ENCODE results near the gene PTCHD1. TPM values are rescaled to one million over a fixed set of nuclear protein-coding genes. Genes with fewer than 3 reads are reported as not detected.

PTCHD1 gene
- total and polyA plus RNA-seq, 9 of the 15 experiments (the other 6 are each of a cell fraction or from before 2014, with no cell fraction given), result not detected

DNA sequence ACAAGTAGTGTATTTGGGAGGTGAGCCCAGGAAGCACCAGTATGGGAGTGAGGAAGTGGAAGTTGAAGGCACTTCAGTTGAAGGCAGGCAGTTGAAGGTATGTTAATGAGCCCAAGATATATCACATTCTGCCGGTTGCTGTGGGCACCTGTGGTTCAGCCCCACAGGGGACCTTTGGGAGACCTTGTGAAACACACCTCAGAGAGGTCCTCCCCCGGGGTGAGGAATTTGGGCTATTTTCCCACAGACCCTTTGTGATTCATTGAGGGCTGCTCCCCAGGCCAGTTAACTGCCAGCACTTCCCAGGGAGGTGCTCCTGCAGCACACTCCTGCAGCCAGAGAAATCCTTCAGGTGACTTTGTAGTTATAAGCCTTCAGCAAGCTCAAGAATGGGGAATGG, 45.9 kb downstream of the PTCHD1 start:
- FAIRE-seq, result no peak

More for the DNA sequence above, 45.9 kb downstream of the PTCHD1 start:
- ChIA-PET POLR2A (no interaction called here), CTCF (ENCODE audit: low intra/inter-chr PET ratio) (no interaction called here)
- in situ Hi-C loops (cut with MboI), result no loop called here
- Histone ChIP-seq H3K4me1 (replicated peaks in 1 of 2; ENCODE audit: control insufficient read depth in 2 of 2, insufficient read depth in 2 of 2, low read length in 2 of 2) (no peaks in the 10 kb centered on the region), H3K9me3 (replicated peaks; ENCODE audit: control insufficient read depth, insufficient read depth, low read depth, low read length) (no peaks in the 10 kb centered on the region), H4K20me1 (replicated peaks; ENCODE audit: control insufficient read depth, insufficient read depth, low read length) (no peaks in the 10 kb centered on the region), H3K9me1 (ENCODE audit: control insufficient read depth, insufficient read depth, low read length) (no peaks in the 10 kb centered on the region), H3K36me3 (ENCODE audit: control insufficient read depth, insufficient read depth, low read length) (no peaks in the 10 kb centered on the region), H3K4me3 (no peak overlapping the region), H3K4me2 (ENCODE audit: insufficient read depth, low read length) (no peak overlapping the region), H3K79me2 (ENCODE audit: control insufficient read depth, insufficient read depth, low read length) (no peaks in the 10 kb centered on the region), H3K27ac (ENCODE audit: extremely low read depth, low read depth, low read length) (no peak overlapping the region), H2AFZ (ENCODE audit: low read depth, low read length) (no peak overlapping the region), H3K27me3 (ENCODE audit: control insufficient read depth in 2 of 2, insufficient read depth in 2 of 2, low read length in 2 of 2) (no peaks in the 10 kb centered on the region), H3K9ac (ENCODE audit: insufficient read depth in 1 of 2, low read depth in 2 of 2, low read length in 2 of 2) (no peak overlapping the region)
- DNase-seq (ENCODE audit: extremely low read depth in 1 of 4, low spot score in 3 of 4), result no peak
- TF ChIP-seq, protein P1, sequence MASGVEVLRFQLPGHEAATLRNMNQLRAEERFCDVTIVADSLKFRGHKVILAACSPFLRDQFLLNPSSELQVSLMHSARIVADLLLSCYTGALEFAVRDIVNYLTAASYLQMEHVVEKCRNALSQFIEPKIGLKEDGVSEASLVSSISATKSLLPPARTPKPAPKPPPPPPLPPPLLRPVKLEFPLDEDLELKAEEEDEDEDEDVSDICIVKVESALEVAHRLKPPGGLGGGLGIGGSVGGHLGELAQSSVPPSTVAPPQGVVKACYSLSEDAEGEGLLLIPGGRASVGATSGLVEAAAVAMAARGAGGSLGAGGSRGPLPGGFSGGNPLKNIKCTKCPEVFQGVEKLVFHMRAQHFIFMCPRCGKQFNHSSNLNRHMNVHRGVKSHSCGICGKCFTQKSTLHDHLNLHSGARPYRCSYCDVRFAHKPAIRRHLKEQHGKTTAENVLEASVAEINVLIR (CRISPR knock-in tag; IDR thresholded peaks at IDR 0.05), result no peak
- TF ChIP-seq EGR1 (conservative IDR thresholded peaks at IDR 0.05), result no peak
- TF ChIP-seq ELF1 (tag; IDR thresholded peaks at IDR 0.05), result no peak
- TF ChIP-seq MEF2A (IDR thresholded peaks at IDR 0.05; ENCODE audit: control insufficient read depth, low read depth, low read length), result no peak
- no peak for TF ChIP-seq ZSCAN32 (CRISPR knock-in tag; IDR thresholded peaks at IDR 0.05)
- TF ChIP-seq, protein P2, sequence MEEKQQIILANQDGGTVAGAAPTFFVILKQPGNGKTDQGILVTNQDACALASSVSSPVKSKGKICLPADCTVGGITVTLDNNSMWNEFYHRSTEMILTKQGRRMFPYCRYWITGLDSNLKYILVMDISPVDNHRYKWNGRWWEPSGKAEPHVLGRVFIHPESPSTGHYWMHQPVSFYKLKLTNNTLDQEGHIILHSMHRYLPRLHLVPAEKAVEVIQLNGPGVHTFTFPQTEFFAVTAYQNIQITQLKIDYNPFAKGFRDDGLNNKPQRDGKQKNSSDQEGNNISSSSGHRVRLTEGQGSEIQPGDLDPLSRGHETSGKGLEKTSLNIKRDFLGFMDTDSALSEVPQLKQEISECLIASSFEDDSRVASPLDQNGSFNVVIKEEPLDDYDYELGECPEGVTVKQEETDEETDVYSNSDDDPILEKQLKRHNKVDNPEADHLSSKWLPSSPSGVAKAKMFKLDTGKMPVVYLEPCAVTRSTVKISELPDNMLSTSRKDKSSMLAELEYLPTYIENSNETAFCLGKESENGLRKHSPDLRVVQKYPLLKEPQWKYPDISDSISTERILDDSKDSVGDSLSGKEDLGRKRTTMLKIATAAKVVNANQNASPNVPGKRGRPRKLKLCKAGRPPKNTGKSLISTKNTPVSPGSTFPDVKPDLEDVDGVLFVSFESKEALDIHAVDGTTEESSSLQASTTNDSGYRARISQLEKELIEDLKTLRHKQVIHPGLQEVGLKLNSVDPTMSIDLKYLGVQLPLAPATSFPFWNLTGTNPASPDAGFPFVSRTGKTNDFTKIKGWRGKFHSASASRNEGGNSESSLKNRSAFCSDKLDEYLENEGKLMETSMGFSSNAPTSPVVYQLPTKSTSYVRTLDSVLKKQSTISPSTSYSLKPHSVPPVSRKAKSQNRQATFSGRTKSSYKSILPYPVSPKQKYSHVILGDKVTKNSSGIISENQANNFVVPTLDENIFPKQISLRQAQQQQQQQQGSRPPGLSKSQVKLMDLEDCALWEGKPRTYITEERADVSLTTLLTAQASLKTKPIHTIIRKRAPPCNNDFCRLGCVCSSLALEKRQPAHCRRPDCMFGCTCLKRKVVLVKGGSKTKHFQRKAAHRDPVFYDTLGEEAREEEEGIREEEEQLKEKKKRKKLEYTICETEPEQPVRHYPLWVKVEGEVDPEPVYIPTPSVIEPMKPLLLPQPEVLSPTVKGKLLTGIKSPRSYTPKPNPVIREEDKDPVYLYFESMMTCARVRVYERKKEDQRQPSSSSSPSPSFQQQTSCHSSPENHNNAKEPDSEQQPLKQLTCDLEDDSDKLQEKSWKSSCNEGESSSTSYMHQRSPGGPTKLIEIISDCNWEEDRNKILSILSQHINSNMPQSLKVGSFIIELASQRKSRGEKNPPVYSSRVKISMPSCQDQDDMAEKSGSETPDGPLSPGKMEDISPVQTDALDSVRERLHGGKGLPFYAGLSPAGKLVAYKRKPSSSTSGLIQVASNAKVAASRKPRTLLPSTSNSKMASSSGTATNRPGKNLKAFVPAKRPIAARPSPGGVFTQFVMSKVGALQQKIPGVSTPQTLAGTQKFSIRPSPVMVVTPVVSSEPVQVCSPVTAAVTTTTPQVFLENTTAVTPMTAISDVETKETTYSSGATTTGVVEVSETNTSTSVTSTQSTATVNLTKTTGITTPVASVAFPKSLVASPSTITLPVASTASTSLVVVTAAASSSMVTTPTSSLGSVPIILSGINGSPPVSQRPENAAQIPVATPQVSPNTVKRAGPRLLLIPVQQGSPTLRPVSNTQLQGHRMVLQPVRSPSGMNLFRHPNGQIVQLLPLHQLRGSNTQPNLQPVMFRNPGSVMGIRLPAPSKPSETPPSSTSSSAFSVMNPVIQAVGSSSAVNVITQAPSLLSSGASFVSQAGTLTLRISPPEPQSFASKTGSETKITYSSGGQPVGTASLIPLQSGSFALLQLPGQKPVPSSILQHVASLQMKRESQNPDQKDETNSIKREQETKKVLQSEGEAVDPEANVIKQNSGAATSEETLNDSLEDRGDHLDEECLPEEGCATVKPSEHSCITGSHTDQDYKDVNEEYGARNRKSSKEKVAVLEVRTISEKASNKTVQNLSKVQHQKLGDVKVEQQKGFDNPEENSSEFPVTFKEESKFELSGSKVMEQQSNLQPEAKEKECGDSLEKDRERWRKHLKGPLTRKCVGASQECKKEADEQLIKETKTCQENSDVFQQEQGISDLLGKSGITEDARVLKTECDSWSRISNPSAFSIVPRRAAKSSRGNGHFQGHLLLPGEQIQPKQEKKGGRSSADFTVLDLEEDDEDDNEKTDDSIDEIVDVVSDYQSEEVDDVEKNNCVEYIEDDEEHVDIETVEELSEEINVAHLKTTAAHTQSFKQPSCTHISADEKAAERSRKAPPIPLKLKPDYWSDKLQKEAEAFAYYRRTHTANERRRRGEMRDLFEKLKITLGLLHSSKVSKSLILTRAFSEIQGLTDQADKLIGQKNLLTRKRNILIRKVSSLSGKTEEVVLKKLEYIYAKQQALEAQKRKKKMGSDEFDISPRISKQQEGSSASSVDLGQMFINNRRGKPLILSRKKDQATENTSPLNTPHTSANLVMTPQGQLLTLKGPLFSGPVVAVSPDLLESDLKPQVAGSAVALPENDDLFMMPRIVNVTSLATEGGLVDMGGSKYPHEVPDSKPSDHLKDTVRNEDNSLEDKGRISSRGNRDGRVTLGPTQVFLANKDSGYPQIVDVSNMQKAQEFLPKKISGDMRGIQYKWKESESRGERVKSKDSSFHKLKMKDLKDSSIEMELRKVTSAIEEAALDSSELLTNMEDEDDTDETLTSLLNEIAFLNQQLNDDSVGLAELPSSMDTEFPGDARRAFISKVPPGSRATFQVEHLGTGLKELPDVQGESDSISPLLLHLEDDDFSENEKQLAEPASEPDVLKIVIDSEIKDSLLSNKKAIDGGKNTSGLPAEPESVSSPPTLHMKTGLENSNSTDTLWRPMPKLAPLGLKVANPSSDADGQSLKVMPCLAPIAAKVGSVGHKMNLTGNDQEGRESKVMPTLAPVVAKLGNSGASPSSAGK (IDR thresholded peaks at IDR 0.05), result no peak
- TF ChIP-seq HMG20A (CRISPR knock-in tag; conservative IDR thresholded peaks at IDR 0.05), result no peak
- no peak for TF ChIP-seq ETV1 (tag; conservative IDR thresholded peaks at IDR 0.05; ENCODE audit: low read depth)
- TF ChIP-seq NR2F6 (CRISPR knock-in tag; IDR thresholded peaks at IDR 0.05), result no peak
- TF ChIP-seq KLF6 (CRISPR knock-in tag; IDR thresholded peaks at IDR 0.05; ENCODE audit: borderline replicate concordance), result no peak
- TF ChIP-seq KAT2B (IDR thresholded peaks at IDR 0.05; ENCODE audit: low read depth, low read length), result no peak
- TF ChIP-seq MEF2D (tag; conservative IDR thresholded peaks at IDR 0.05; ENCODE audit: low read depth), result no peak
- intact Hi-C loops (cut with micrococcal nuclease), result no loop called here
- 0% methylated on average over 2 of the region's 2 CpGs for WGBS (ENCODE audit: insufficient coverage, low coverage, missing lambda C conversion rate)
- ATAC-seq, result no peak
- BruUV-seq (replicated peaks), result no TSS peak

Measured in K562 (cell line).